A673 (cell line): Measurements from ENCODE around the gene SARS2.

Experiments
- CTCF ChIP-seq: fragments of 300-800, 200-600 bp; sonication (generic); conservative IDR thresholded peaks from 2 replicates; pipeline ENCODE4 v1.5.1; 2017; ENCODE audit warnings: low read depth, mild to moderate bottlenecking, antibody characterized with exemption, low read length, moderate library complexity, mixed read lengths
- EZH2 ChIP-seq: fragments of 200-600 bp; sonication (generic); IDR thresholded peaks from 2 replicates; pipeline ENCODE4 v1.6.1; 2017; ENCODE audit warnings: borderline replicate concordance, low read depth, mild to moderate bottlenecking, mixed read lengths, antibody characterized with exemption, low read length; ENCODE audit not compliant: poor library complexity, severe bottlenecking

GRCh38 chr19:38977445-38978325, 47.1 kb upstream of the SARS2 start:
- TF ChIP-seq EZH2 (no peak), CTCF (no peak)
